Measurements from ENCODE around the gene LHX4.
"Not testable (repeated sequence)": the region's sequence is repeated elsewhere in the genome, so short reads cannot be mapped to it uniquely, and the experiment has no call there.

LHX4 gene

GRCh38 chr1:180195401-180195800 lies 34.7 kb upstream of the LHX4 start:
- in situ Hi-C loops (cut with HindIII; ENCODE audit: low pct_ligation_motif_present, low pct_unique_long_range_greater_than_20kb, low sequenced_read_pairs): no loop called here
- no peak for DNase-seq

DNA sequence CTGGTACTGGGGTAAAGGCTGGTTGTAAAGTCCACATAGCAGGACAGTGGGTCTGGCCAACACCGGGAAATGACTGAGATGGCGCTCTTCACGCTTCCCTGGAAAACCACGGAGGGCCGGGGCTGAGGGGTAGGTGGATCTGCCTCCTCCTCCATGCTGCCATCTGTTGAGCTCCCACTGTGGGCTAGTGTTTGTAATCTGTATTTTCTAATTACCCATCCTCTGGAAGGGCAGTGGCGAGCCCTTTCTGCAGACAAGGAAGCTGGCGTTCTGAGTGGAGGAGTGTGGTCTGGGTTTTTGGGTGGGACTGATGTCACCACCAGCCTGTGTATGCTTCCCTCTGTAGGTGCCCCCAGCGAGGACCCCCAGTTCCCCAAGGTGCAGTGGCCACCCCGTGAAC lies 34.1 kb upstream of the LHX4 start:
- in situ Hi-C loops (cut with HindIII; ENCODE audit: low pct_ligation_motif_present, low pct_unique_long_range_greater_than_20kb, low sequenced_read_pairs): no loop called here
- no peak for DNase-seq

DNA sequence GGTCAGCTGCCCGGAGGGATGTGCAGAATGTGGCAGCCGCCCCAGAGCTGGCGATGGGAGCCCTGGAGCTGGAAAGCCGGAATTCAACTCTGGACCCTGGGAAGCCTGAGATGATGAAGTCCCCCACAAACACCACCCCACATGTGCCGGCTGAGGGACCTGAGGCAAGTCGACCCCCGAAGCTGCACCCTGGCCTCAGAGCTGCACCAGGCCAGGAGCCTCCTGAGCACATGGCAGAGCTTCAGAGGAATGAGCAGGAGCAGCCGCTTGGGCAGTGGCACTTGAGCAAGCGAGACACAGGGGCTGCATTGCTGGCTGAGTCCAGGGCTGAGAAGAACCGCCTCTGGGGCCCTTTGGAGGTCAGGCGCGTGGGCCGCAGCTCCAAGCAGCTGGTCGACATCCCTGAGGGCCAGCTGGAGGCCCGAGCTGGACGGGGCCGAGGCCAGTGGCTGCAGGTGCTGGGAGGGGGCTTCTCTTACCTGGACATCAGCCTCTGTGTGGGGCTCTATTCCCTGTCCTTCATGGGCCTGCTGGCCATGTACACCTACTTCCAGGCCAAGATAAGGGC lies 33.5 kb upstream of the LHX4 start:
- no peak for DNase-seq
- in situ Hi-C loops (cut with HindIII; ENCODE audit: low pct_ligation_motif_present, low pct_unique_long_range_greater_than_20kb, low sequenced_read_pairs): no loop called here

DNA sequence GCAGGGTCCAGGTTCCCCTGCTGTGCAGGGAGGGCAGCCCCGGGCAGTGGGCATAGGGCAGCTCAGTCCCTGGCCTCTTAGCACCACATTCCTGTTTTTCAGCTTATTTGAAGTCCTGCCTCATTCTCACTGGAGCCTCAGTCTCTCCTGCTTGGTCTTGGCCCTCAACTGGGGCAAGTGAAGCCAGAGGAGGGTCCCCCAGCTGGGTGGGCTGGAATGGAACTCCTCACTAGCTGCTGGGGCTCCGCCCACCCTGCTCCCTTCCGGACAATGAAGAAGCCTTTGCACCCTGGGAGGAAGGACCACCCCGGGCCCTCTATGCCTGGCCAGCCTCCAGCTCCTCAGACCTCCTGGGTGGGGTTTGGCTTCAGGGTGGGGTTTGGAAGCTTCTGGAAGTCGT lies 32.8 kb upstream of the LHX4 start:
- no peak for DNase-seq
- in situ Hi-C loops (cut with HindIII; ENCODE audit: low pct_ligation_motif_present, low pct_unique_long_range_greater_than_20kb, low sequenced_read_pairs): no loop called here

GRCh38 chr1:180198196-180198595 lies 31.9 kb upstream of the LHX4 start:
- in situ Hi-C loops (cut with HindIII; ENCODE audit: low pct_ligation_motif_present, low pct_unique_long_range_greater_than_20kb, low sequenced_read_pairs): no loop called here
- DNase-seq: no peak

- DNase-seq: no peak
- in situ Hi-C loops (cut with HindIII; ENCODE audit: low pct_ligation_motif_present, low pct_unique_long_range_greater_than_20kb, low sequenced_read_pairs): no loop called here
Observed at GRCh38 chr1:180198611-180199010, 31.5 kb upstream of the LHX4 start.

- in situ Hi-C loops (cut with HindIII; ENCODE audit: low pct_ligation_motif_present, low pct_unique_long_range_greater_than_20kb, low sequenced_read_pairs): no loop called here
- no peak for DNase-seq
Observed at GRCh38 chr1:180199018-180199417, 31.0 kb upstream of the LHX4 start.

GRCh38 chr1:180201451-180202200 lies 28.4 kb upstream of the LHX4 start:
- DNase-seq: no peak
- in situ Hi-C loops (cut with HindIII; ENCODE audit: low pct_ligation_motif_present, low pct_unique_long_range_greater_than_20kb, low sequenced_read_pairs): no loop called here

- DNase-seq; in situ Hi-C loops (cut with HindIII; ENCODE audit: low pct_ligation_motif_present, low pct_unique_long_range_greater_than_20kb, low sequenced_read_pairs): not testable (repeated sequence)
Observed at GRCh38 chr1:180202588-180202987, 27.5 kb upstream of the LHX4 start.

DNA sequence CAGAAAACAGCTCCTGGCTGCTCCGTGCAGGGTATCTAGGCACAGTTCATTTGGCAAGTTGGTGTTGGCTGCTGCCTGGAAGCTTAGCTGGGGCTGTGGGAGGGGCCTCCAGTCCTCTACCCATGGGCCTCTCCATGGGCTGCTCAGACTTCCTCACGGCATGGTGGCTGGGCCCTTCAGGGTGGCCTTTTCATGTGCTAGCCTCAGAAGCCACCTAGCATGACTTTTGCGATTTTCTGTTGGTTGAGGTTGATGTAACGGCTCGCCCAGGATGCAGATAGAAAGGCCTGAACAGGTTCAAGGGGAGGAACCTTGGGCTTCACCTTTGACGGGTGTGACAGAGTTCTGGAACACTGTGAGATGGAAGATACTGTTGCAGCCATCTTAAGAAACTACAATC lies 25.8 kb upstream of the LHX4 start:
- in situ Hi-C loops (cut with HindIII; ENCODE audit: low pct_ligation_motif_present, low pct_unique_long_range_greater_than_20kb, low sequenced_read_pairs): no loop called here
- DNase-seq: no peak

GRCh38 chr1:180206581-180206980 lies 23.5 kb upstream of the LHX4 start:
- no peak for DNase-seq
- in situ Hi-C loops (cut with HindIII; ENCODE audit: low pct_ligation_motif_present, low pct_unique_long_range_greater_than_20kb, low sequenced_read_pairs): no loop called here

DNA sequence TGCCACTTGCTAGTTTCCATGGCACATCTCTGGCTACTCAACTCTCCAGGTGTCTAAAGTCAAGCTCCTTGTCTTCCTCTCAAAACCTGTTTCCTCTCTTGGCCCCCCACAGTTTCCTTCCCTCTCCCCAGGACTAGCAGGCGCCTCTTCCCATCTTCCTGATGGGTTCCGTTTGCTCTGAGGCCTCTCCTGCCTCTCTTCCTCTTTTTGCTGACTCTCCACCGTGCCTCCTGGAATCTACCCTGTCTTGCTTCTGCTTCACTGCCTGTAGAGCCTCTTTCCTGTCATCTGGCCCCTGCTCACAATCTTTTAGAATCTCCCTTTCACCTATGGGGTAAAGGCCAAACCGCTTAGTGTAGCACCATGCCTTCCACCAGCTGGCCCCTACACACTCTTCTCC lies 21.8 kb upstream of the LHX4 start:
- no peak for DNase-seq
- in situ Hi-C loops (cut with HindIII; ENCODE audit: low pct_ligation_motif_present, low pct_unique_long_range_greater_than_20kb, low sequenced_read_pairs): no loop called here

DNA sequence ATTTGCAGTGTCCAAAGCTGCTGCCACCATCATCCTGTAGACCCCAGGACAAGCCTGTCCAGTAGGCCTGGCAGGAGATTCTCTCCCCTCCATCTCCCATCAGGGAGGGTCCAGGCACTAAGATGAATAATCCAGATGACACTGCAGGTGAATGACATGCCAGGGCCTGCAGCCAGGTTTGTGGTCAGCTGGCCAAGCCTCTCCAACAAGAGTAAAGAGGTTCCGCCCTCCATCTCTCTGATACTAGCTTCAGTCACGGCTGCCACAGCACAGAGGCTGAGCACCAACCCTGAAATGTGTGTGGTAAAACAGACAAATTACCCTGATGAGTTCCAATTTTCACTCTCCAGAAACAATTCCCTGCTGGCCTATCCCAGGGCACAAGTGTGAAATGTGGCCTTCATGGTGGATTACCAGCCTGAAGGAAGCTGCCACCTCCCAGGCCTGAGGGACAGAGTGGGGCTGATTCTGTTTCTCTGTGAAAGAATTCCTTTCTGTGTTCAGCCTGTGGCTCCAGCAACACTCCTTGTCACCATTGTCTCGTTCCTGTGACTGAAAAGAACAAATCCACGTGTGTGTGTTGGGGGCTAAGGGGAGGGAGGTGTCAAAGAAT lies 19.9 kb upstream of the LHX4 start:
- in situ Hi-C loops (cut with HindIII; ENCODE audit: low pct_ligation_motif_present, low pct_unique_long_range_greater_than_20kb, low sequenced_read_pairs): no loop called here
- DNase-seq: no peak

- in situ Hi-C loops (cut with HindIII; ENCODE audit: low pct_ligation_motif_present, low pct_unique_long_range_greater_than_20kb, low sequenced_read_pairs): no loop called here
- DNase-seq: no peak
Observed at GRCh38 chr1:180211156-180211859, 18.8 kb upstream of the LHX4 start.

DNA sequence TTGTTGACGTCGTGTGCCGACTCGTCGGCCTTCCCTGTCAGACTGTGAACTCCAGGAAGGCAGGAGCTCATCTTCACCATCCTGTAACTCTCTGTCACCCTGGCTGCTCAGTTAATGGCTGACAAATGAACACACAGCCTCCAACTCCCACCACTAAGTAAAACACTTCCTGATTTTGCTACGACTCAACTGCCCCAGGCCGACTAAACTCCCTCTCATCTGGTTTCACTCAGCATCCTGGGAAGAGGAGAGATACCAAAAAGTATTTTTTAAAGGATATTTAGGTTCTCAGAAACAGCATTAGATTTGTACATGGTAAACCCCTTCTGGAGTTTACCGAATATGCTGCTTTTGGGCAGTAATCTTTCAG lies 18.2 kb upstream of the LHX4 start:
- in situ Hi-C loops (cut with HindIII; ENCODE audit: low pct_ligation_motif_present, low pct_unique_long_range_greater_than_20kb, low sequenced_read_pairs): no loop called here

GRCh38 chr1:180213401-180214170 lies 16.5 kb upstream of the LHX4 start:
- in situ Hi-C loops (cut with HindIII; ENCODE audit: low pct_ligation_motif_present, low pct_unique_long_range_greater_than_20kb, low sequenced_read_pairs): no loop called here
- no peak for DNase-seq

More for the DNA sequence above, 18.2 kb upstream of the LHX4 start:
- DNase-seq: no peak

DNA sequence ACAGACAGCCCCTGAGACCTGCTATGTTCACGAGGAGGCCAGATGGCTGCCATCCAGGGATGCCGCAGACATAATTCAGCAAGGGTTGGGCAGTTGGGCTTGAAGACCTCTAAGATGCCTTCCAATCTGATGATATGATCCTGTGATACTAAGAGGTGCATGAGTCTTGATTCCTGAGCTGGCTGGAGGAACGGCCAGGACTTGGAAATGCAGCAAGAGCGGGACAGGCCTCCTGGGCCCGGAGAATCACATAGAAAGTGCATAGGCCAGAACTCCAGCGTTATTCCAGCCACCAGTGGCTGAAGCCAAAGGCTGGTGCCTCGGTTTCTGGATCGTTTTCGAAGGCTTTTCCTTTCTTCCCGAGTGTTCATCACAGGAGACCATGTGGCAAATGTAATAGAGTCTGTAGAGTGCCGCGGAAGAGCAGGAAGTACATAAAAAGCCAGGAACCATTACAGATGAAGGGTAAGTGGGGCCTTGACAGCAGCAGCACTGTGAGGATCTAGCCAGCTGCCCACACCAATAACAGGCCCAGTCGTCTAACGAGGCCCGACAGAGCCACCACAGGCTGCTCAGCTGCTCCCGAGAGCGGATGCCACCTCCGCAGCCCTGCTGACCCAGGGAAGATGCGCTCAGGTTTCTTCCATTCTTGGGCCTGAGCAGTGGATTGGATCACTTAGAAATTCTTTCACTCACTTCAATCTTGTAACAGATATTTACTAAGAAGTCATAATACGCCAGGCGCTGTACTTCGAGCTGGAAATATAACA lies 14.0 kb upstream of the LHX4 start:
- in situ Hi-C loops (cut with HindIII; ENCODE audit: low pct_ligation_motif_present, low pct_unique_long_range_greater_than_20kb, low sequenced_read_pairs): no loop called here
- no peak for DNase-seq

DNA sequence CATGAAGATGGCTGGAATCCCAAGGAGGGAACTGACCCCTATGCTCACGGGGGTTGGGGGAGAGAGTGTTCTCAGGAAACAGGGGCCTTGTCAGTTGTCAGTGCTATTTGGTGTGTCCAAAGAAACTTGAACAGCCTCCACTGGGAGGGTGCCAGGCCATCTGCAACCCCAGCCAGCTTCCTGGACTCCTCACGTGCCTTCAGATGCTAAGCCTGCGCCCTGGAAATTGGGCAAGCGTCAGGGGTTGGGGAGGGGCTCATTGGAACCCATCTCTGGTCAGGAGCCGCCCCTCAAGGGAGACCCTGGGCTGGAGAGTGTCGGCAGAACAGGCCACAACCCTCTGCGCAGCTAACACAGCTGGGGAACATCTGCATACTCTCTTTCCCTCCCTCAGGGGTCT lies 13.1 kb upstream of the LHX4 start:
- no peak for DNase-seq

More for the DNA sequence above, 13.1 kb upstream of the LHX4 start:
- in situ Hi-C loops (cut with HindIII; ENCODE audit: low pct_ligation_motif_present, low pct_unique_long_range_greater_than_20kb, low sequenced_read_pairs): no loop called here

Data from ACHN (cell line).